ENCODE data around the gene TPCN1.

DNA sequence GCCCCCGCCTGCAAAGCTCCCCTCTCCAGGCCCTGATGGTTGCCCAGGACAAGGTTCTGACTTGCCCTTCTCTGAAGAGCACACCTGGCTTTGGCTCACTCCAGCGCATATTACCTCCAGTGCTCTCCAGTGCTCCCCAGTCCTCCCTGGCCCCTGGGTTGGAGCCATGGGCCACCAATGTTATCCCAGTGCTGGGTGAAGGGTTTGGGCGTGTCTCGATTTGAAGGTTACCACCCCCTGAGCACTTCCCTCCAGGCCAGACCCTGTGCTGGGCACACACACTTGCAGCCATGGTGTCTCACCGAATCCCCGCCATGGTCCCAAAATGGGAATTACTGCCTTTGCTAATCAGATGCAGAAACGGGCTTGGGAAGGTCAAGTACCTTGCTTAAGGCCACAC lies 24.7 kb upstream of the TPCN1 start:
- TF ChIP-seq TEAD4 (IDR thresholded peaks at IDR 0.05; ENCODE audit: borderline replicate concordance, insufficient read depth) (no peak), EZH2phosphoT487 (IDR thresholded peaks at IDR 0.05; ENCODE audit: borderline replicate concordance, low read depth) (no peak), FOXJ3 (CRISPR knock-in tag; IDR thresholded peaks at IDR 0.05) (no peak), CHD2 (IDR thresholded peaks at IDR 0.05; ENCODE audit: low read length, partially characterized antibody) (no peak), RFX5 (IDR thresholded peaks at IDR 0.05; ENCODE audit: low read length) (no peak), YY1 (IDR thresholded peaks at IDR 0.05; ENCODE audit: low read depth) (no peak), TCF12 (IDR thresholded peaks at IDR 0.05) (no peak), NRF1 (IDR thresholded peaks at IDR 0.05; ENCODE audit: low read depth, low read length) (no peak), EP300 (IDR thresholded peaks at IDR 0.05; ENCODE audit: borderline replicate concordance in 1 of 2, low read depth in 1 of 2, low read length in 1 of 2) (no peak), RAD21 (IDR thresholded peaks at IDR 0.05; ENCODE audit: low read length) (no peak)
- TF ChIP-seq, protein P1, sequence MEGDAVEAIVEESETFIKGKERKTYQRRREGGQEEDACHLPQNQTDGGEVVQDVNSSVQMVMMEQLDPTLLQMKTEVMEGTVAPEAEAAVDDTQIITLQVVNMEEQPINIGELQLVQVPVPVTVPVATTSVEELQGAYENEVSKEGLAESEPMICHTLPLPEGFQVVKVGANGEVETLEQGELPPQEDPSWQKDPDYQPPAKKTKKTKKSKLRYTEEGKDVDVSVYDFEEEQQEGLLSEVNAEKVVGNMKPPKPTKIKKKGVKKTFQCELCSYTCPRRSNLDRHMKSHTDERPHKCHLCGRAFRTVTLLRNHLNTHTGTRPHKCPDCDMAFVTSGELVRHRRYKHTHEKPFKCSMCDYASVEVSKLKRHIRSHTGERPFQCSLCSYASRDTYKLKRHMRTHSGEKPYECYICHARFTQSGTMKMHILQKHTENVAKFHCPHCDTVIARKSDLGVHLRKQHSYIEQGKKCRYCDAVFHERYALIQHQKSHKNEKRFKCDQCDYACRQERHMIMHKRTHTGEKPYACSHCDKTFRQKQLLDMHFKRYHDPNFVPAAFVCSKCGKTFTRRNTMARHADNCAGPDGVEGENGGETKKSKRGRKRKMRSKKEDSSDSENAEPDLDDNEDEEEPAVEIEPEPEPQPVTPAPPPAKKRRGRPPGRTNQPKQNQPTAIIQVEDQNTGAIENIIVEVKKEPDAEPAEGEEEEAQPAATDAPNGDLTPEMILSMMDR (IDR thresholded peaks at IDR 0.05): no peak
